ENCODE data around the gene MAMDC4. TPM values are rescaled to one million over a fixed set of nuclear protein-coding genes. Genes with fewer than 3 reads are reported as not detected.

The MAMDC4 gene
- total RNA-seq, 1 donor from 2014 or later: 20.6 TPM

GRCh38 chr9:136828474-136829140 is 23.5 kb upstream of the MAMDC4 start:
- Mint-ChIP-seq H3K27ac (ENCODE audit: unreplicated experiment) (no peak overlapping the region), H3K27me3 (ENCODE audit: low read depth) (no peaks in the 10 kb centered on the region), H3K4me1 (no peaks in the 10 kb centered on the region), H3K4me3 (no peak overlapping the region), H3K36me3 (ENCODE audit: low read depth) (no peaks in the 10 kb centered on the region), H3K9me3 (no peaks in the 10 kb centered on the region)
- DNase-seq (ENCODE audit: low read depth, low spot score): no peak
- TF ChIP-seq, protein P1, sequence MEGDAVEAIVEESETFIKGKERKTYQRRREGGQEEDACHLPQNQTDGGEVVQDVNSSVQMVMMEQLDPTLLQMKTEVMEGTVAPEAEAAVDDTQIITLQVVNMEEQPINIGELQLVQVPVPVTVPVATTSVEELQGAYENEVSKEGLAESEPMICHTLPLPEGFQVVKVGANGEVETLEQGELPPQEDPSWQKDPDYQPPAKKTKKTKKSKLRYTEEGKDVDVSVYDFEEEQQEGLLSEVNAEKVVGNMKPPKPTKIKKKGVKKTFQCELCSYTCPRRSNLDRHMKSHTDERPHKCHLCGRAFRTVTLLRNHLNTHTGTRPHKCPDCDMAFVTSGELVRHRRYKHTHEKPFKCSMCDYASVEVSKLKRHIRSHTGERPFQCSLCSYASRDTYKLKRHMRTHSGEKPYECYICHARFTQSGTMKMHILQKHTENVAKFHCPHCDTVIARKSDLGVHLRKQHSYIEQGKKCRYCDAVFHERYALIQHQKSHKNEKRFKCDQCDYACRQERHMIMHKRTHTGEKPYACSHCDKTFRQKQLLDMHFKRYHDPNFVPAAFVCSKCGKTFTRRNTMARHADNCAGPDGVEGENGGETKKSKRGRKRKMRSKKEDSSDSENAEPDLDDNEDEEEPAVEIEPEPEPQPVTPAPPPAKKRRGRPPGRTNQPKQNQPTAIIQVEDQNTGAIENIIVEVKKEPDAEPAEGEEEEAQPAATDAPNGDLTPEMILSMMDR (conservative IDR thresholded peaks at IDR 0.05): no peak

- Mint-ChIP-seq H3K27me3 (ENCODE audit: low read depth) (peaks cover 3% of the 10 kb centered on the region), H3K9me3 (no peaks in the 10 kb centered on the region), H3K4me1 (no peaks in the 10 kb centered on the region), H3K4me3 (no peak overlapping the region), H3K27ac (ENCODE audit: unreplicated experiment) (no peak overlapping the region), H3K36me3 (ENCODE audit: low read depth) (no peaks in the 10 kb centered on the region)
- TF ChIP-seq, protein P1 (conservative IDR thresholded peaks at IDR 0.05): no peak
- no peak for DNase-seq (ENCODE audit: low read depth, low spot score)
These were observed 22.7 kb upstream of the MAMDC4 start for GRCh38 chr9:136829412-136829811.

DNA sequence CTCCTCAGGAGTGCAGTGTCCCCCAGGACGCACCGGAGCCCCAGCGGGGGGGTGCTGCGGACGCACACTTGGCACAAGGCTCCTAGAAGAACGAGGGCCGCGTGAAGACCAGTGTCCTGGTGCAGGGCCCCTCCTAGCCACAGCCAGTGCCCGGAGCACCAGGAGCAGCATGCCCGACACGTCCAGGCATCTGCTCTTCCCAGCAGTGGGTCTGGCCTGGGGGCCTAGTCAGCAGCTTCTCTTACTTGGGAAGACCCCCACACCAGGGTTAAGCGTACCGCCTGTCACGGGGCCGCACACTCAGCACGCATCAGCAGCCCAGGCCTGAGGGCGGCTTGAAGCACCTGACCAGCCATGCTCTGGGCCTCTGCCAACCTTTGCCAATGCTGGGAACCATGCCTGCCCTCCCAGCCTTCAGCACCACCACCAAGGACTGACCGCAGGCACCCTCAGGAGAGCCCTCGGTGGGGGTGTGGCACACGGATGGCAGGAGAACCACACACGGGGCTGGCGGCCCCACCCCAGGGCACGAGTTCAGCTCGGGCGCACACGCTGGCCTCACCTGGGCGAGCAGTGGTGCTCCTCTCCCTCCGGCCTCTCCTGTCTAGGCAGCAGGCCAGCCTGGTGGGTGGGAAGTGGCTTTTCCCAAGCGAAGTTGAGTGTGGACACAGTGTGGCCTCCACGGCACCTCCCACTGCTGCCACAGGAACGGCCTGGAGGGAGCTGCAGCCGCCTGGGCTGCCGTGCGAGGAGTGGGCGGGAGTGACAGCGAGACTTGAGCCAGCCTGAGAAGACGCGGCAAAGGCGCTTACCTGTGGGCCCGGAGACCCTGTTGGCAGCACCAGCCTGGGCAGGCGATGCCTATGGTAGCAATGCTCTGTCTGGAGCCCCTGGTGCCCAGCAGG is 21.9 kb upstream of the MAMDC4 start:
- Mint-ChIP-seq H3K27me3 (ENCODE audit: low read depth) (peaks cover 3% of the 10 kb centered on the region), H3K4me3 (no peak overlapping the region), H3K36me3 (ENCODE audit: low read depth) (no peaks in the 10 kb centered on the region), H3K9me3 (no peaks in the 10 kb centered on the region), H3K27ac (ENCODE audit: unreplicated experiment) (no peak overlapping the region), H3K4me1 (no peaks in the 10 kb centered on the region)
- DNase-seq (ENCODE audit: low read depth, low spot score): no peak
- TF ChIP-seq, protein P1 (conservative IDR thresholded peaks at IDR 0.05): no peak

GRCh38 chr9:136831002-136831719 is 21.0 kb upstream of the MAMDC4 start:
- Mint-ChIP-seq H3K4me1 (no peaks in the 10 kb centered on the region), H3K27ac (ENCODE audit: unreplicated experiment) (no peak overlapping the region), H3K27me3 (ENCODE audit: low read depth) (peaks cover 3% of the 10 kb centered on the region), H3K36me3 (ENCODE audit: low read depth) (no peaks in the 10 kb centered on the region), H3K9me3 (no peaks in the 10 kb centered on the region), H3K4me3 (no peak overlapping the region)
- no peak for DNase-seq (ENCODE audit: low read depth, low spot score)
- TF ChIP-seq, protein P1 (conservative IDR thresholded peaks at IDR 0.05): no peak

DNA sequence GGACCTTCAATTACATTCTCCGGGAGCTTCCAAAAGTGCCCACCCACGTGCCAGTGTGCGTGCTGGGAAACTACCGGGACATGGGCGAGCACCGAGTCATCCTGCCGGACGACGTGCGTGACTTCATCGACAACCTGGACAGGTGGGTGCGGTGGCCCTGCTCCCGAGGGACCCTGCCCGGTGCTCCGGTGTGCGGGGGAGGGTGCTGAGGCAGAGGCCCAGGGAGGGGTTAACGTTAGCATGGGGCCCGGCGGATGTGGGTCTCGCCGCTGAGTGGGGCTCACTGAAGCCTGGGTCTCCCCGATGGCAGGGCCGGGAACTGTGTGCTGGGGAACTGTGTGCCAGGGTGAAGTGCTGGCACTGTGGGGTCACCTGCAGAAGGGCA is 20.4 kb upstream of the MAMDC4 start:
- Mint-ChIP-seq H3K27ac (ENCODE audit: unreplicated experiment) (no peak overlapping the region), H3K27me3 (ENCODE audit: low read depth) (peaks cover 3% of the 10 kb centered on the region)

More for the DNA sequence above, 20.4 kb upstream of the MAMDC4 start:
- no peaks in the 10 kb centered on the region for H3K9me3 Mint-ChIP-seq
- no peak for DNase-seq (ENCODE audit: low read depth, low spot score)
- H3K4me1 Mint-ChIP-seq: no peaks in the 10 kb centered on the region
- no peaks in the 10 kb centered on the region for H3K36me3 Mint-ChIP-seq (ENCODE audit: low read depth)
- H3K4me3 Mint-ChIP-seq: no peak overlapping the region
- TF ChIP-seq, protein P1 (conservative IDR thresholded peaks at IDR 0.05): no peak

Measured in neural crest cell (in vitro differentiated cells).